Activated CD4-positive, alpha-beta T cell treated with anti-CD3 and anti-CD28 coated beads, Interleukin-2, amount 50 U/mL, for 1 hour (primary cell): ENCODE measurements around the gene KIF22.
A peak's percentile ranks its signal among the peaks of the same experiment; 100 is the strongest.

Experiments
- DNase-seq: peaks from one replicate; pipeline ENCODE4 v3.0.0-alpha.2; 2020

The KIF22 gene

GRCh38 chr16:29843931-29844330 lies 53.4 kb downstream of the KIF22 start:
- no peak for DNase-seq

- DNase-seq: no peak
These were observed 54.2 kb downstream of the KIF22 start for GRCh38 chr16:29844575-29845331.

DNA sequence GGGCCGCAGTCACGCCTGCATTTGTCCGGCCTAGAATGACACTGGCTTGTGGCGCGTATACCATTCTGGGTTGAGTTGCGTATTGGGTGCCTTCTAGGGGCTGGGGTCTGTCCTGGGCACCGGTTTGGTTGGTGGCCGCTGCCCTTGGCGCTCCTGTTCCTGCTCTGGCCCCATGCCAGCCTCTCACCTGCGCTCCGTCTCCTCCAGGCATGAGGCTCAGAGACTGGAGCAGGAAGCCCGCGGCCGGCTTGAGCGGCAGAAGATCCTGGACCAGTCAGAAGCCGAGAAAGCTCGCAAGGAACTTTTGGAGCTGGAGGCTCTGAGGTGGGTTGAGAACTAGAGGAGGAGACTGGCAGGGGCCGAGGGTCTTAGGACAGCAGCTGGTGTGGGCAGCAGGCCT lies 55.1 kb downstream of the KIF22 start:
- DNase-seq: no peak

DNA sequence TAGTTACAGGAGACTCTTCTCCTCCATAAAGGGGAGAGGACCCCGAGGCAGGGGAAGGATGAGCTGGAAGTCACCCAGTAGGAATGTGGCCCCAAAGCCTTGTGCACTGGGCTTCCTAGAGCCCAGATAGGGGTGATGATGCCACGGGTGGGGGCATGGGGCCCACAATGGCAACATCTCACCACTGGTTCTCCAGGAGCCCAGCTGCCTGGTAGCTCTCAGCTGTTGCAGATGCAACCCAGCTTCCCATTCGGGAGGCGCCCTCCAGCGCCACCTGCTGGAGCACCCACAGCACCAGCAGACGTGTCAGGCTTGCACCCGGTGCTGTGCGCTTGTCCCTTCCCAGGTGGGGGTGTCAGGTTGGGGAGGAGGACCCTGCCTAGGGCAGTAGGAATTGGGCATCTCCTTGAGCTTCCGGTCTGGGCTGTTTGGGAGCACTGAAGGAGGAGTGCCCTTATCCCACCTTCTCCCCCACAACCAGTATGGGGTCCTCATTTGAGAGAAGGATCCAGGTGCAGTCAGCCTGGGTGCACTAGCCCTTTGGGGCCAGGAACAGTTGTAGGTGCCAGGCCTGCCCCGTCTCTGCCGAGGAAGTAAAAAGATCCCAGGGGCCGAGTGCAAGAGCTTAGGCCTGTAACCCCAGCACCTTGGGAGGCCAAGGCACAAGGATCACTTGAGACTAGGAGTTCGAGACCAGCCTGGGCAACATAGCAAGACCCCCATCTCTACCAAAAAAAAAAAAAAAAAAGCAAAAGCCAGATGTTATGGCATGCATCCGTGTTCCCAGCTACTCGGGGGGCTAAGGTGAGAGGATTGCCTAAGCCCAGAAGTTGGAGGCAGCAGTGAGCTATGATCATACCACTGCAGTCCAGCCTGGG lies 58.1 kb downstream of the KIF22 start:
- DNase-seq: peak; percentile 84

DNA sequence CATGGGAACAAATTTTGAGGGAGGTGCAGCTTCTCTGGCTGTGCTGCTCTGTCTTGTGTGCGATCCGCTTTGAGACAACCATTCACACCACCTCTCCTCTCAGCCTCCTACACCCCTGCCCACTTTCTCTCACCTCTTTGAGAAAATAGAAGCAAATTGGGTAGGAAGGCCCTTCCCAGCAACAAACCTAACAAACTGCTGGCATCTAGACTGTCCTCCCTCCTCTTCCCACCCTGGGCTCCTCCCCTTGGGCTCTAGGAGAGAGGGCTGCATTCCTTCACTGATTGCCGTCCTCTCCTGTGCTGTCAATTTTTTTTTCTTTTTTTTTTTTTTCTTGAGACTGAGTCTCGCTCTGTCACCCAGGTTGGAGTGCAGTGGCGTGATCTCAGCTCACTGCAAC lies 59.0 kb downstream of the KIF22 start:
- DNase-seq: no peak

DNA sequence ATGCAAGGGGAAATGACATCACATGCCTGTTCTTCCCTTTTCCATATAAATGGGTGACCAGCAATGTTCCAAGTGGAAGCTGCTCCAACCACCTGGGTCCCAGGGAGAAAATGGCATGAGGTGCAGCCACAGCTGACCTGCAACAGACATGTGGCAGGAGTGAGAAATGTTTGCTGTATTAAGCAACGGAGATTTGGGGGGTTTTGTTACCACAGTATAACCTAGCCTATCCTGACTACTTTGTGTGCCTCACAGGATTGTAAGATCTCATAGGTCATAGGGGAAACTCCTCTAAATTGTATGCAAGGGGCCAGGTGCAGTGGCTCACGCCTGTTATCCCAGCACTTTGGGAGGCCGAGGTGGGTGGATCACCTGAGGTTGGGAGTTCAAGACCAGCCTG lies 60.4 kb downstream of the KIF22 start:
- DNase-seq: no peak

DNA sequence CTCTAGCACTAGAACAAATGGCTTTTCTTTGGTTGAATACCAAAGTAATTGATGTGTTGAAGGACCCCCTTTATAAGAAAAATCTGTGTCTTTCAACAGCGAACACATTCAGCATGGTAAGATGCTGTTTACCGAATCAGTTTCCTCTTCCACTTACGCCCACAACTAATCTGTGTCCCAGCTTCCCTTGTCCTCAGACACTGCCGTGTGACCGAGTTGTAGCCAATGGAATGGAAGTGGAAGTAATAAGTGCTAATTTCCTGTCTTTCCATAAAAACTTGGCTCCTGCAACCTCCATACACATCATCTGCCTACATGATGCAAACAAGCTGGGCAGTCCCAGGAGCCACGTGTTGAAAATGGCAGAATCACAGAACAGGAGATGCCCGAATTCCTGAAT lies 62.1 kb downstream of the KIF22 start:
- DNase-seq: no peak

GRCh38 chr16:29854520-29855100 lies 64.1 kb downstream of the KIF22 start:
- no peak for DNase-seq
